Neural progenitor cell (in vitro differentiated cells): ENCODE results near the gene GDI1.

Experiments used
- CTCF ChIP-seq: fragments of 200-600 bp; sonication (generic); IDR thresholded peaks from 2 replicates; pipeline ENCODE4 v1.5.1; 2017; ENCODE audit warnings: antibody characterized with exemption, mild to moderate bottlenecking
- EZH2 ChIP-seq: fragments of 200-600 bp; sonication (generic); IDR thresholded peaks from 2 replicates; pipeline ENCODE4 v1.6.1; 2017; ENCODE audit warnings: antibody characterized with exemption, mild to moderate bottlenecking, moderate library complexity

- TF ChIP-seq CTCF (peak; percentile 24), EZH2 (no peak)
Observed at GRCh38 chrX:154490414-154491083, 53.6 kb downstream of the GDI1 start, which contains the start of gene SLC10A3.
